ENCODE data around the gene USP9Y. TPM values are rescaled to one million over a fixed set of nuclear protein-coding genes. Genes with fewer than 3 reads are reported as not detected.

Gene USP9Y
- total RNA-seq, 1 experiment from 2014 or later, result not detected

GRCh38 chrY:12808046-12808445, 107.0 kb downstream of the USP9Y start:
- H3K36me3 Mint-ChIP-seq (ENCODE audit: insufficient read depth, unreplicated experiment), result no peaks in the 10 kb centered on the region
- BruUV-seq (replicated peaks), result no TSS peak
- no peak overlapping the region for H3K4me3 Mint-ChIP-seq (ENCODE audit: low read depth, unreplicated experiment)
- H3K27me3 Mint-ChIP-seq (ENCODE audit: unreplicated experiment), result no peaks in the 10 kb centered on the region
- H3K4me1 Mint-ChIP-seq (ENCODE audit: low read depth, unreplicated experiment), result no peaks in the 10 kb centered on the region
- no peaks in the 10 kb centered on the region for H3K9me3 Mint-ChIP-seq (ENCODE audit: low read depth, unreplicated experiment)
- CTCF ChIA-PET, result no interaction called here
- DNase-seq, result no peak
- TF ChIP-seq CTCF (IDR thresholded peaks at IDR 0.05; ENCODE audit: unreplicated experiment), result no peak
- intact Hi-C loops (cut with micrococcal nuclease; ENCODE audit: unreplicated experiment), result no loop called here
- no peak overlapping the region for H3K27ac Mint-ChIP-seq (ENCODE audit: unreplicated experiment)

GRCh38 chrY:12809034-12809433, 108.0 kb downstream of the USP9Y start:
- CTCF ChIA-PET, result no interaction called here
- no peak for DNase-seq
- Mint-ChIP-seq H3K4me3 (ENCODE audit: low read depth, unreplicated experiment) (no peak overlapping the region), H3K4me1 (ENCODE audit: low read depth, unreplicated experiment) (no peaks in the 10 kb centered on the region), H3K36me3 (ENCODE audit: insufficient read depth, unreplicated experiment) (no peaks in the 10 kb centered on the region), H3K27ac (ENCODE audit: unreplicated experiment) (no peak overlapping the region), H3K9me3 (ENCODE audit: low read depth, unreplicated experiment) (no peaks in the 10 kb centered on the region), H3K27me3 (ENCODE audit: unreplicated experiment) (no peaks in the 10 kb centered on the region)
- TF ChIP-seq CTCF (IDR thresholded peaks at IDR 0.05; ENCODE audit: unreplicated experiment), result no peak
- intact Hi-C loops (cut with micrococcal nuclease; ENCODE audit: unreplicated experiment), result no loop called here
- BruUV-seq (replicated peaks), result no TSS peak

GRCh38 chrY:12823408-12823807, 122.4 kb downstream of the USP9Y start:
- Mint-ChIP-seq H3K4me1 (ENCODE audit: low read depth, unreplicated experiment) (no peaks in the 10 kb centered on the region), H3K27me3 (ENCODE audit: unreplicated experiment) (no peaks in the 10 kb centered on the region), H3K27ac (ENCODE audit: unreplicated experiment) (no peak overlapping the region), H3K9me3 (ENCODE audit: low read depth, unreplicated experiment) (no peaks in the 10 kb centered on the region), H3K4me3 (ENCODE audit: low read depth, unreplicated experiment) (no peak overlapping the region), H3K36me3 (ENCODE audit: insufficient read depth, unreplicated experiment) (no peaks in the 10 kb centered on the region)
- no peak for TF ChIP-seq CTCF (IDR thresholded peaks at IDR 0.05; ENCODE audit: unreplicated experiment)
- no TSS peak for BruUV-seq (replicated peaks)
- intact Hi-C loops (cut with micrococcal nuclease; ENCODE audit: unreplicated experiment), result no loop called here
- DNase-seq, result no peak
- CTCF ChIA-PET, result no interaction called here

- H3K27ac Mint-ChIP-seq (ENCODE audit: unreplicated experiment), result no peak overlapping the region
- no peaks in the 10 kb centered on the region for H3K9me3 Mint-ChIP-seq (ENCODE audit: low read depth, unreplicated experiment)
- no peak for DNase-seq
These were observed 125.8 kb downstream of the USP9Y start for GRCh38 chrY:12826791-12827190.

More at GRCh38 chrY:12826791-12827190, 125.8 kb downstream of the USP9Y start:
- Mint-ChIP-seq H3K4me1 (ENCODE audit: low read depth, unreplicated experiment) (no peaks in the 10 kb centered on the region), H3K27me3 (ENCODE audit: unreplicated experiment) (no peaks in the 10 kb centered on the region), H3K4me3 (ENCODE audit: low read depth, unreplicated experiment) (no peak overlapping the region), H3K36me3 (ENCODE audit: insufficient read depth, unreplicated experiment) (no peaks in the 10 kb centered on the region)
- no peak for TF ChIP-seq CTCF (IDR thresholded peaks at IDR 0.05; ENCODE audit: unreplicated experiment)
- CTCF ChIA-PET, result no interaction called here
- BruUV-seq (replicated peaks), result no TSS peak
- intact Hi-C loops (cut with micrococcal nuclease; ENCODE audit: unreplicated experiment), result no loop called here
